Mesothelial cell of epicardium (in vitro differentiated cells): Measurements from ENCODE around the gene ELN. TPM values are rescaled to one million over a fixed set of nuclear protein-coding genes. Genes with fewer than 3 reads are reported as not detected.

Experiments used
- DNase-seq, 2 experiments: peaks; one replicate each; pipeline ENCODE4 v3.0.0; 2021; ENCODE audit warnings: low spot score in 2 of 2; ENCODE audit not compliant: unreplicated experiment in 2 of 2
- H3K27ac Mint-ChIP-seq: 2 replicates; pipeline ENCODE4 v1.8.0; 2021; ENCODE audit warnings: mixed read lengths
- H3K27me3 Mint-ChIP-seq: 2 replicates; pipeline ENCODE4 v1.8.0; 2021; ENCODE audit warnings: low read depth, mixed read lengths
- H3K36me3 Mint-ChIP-seq: 2 replicates; pipeline ENCODE4 v1.8.0; 2021; ENCODE audit warnings: mixed read lengths
- H3K4me1 Mint-ChIP-seq: 2 replicates; pipeline ENCODE4 v1.8.0; 2021; ENCODE audit warnings: mixed read lengths
- H3K4me3 Mint-ChIP-seq: 2 replicates; pipeline ENCODE4 v1.8.0; 2021; ENCODE audit warnings: mild to moderate bottlenecking, moderate library complexity, mixed read lengths
- H3K9me3 Mint-ChIP-seq: 2 replicates; pipeline ENCODE4 v1.8.0; 2021; ENCODE audit warnings: mixed read lengths
- CTCF ChIP-seq: fragments of 200-600 bp; sonication (generic); IDR thresholded peaks from one replicate; pipeline ENCODE4 v1.5.0; 2021; ENCODE audit warnings: antibody characterized with exemption; ENCODE audit not compliant: unreplicated experiment
- total RNA-seq: library from RNA; stranded (reverse); gene quantifications from 3 replicates; pipeline ENCODE4 v1.2.1, GENCODE V29; 2021

Gene ELN
- total RNA-seq, 1 donor from 2014 or later, result 32.9 TPM

GRCh38 chr7:74032191-74032490, 4.2 kb downstream of the ELN start:
- Mint-ChIP-seq H3K9me3 (no peaks in the 10 kb centered on the region), H3K36me3 (no peaks in the 10 kb centered on the region), H3K4me1 (peaks cover 33% of the 10 kb centered on the region), H3K27me3 (no peaks in the 10 kb centered on the region), H3K27ac (peak overlapping the region; percentile 26), H3K4me3 (no peak overlapping the region)
- no peak for TF ChIP-seq CTCF
- DNase-seq, result no peak

DNA sequence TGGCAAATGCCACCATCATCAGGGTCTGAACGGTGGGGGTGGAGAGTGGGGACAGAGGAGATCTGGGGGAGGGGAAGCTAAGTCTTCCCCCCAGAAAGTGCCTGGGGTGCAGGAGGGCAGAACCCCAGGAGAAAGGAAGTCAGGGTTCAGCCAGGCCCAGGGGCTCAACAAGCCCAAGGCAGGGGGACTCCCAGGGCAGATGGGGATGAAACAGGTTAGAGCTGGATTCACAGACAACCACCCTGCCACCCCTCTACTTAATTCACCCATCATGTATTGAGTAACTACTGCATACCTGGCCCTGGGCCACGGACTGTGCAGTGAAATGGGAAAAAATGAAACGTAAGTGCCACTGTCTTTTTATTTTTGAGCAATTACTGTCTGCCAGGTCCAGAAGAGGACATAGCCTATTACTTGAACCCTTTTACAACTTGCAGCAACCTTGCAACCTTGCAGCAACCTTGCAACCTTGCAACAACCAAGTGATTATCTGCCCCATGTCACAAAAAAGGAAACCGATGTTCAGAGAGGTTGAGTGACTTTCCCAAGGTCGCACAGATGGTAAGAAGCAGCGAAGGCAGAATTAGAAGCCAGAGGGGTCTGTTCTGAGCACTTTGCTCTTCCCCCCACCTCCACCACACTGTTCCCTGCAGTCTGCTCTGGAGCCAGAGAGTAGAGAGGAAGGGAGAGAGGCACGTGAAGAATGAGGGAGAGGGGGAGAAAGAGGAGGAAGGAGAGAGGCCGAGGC, 4.8 kb downstream of the ELN start:
- H3K27ac Mint-ChIP-seq, result no peak overlapping the region
- DNase-seq, result no peak
- H3K27me3 Mint-ChIP-seq, result no peaks in the 10 kb centered on the region
- peaks cover 29% of the 10 kb centered on the region for H3K4me1 Mint-ChIP-seq
- H3K4me3 Mint-ChIP-seq, result no peak overlapping the region
- H3K9me3 Mint-ChIP-seq, result no peaks in the 10 kb centered on the region
- no peak for TF ChIP-seq CTCF
- H3K36me3 Mint-ChIP-seq, result no peaks in the 10 kb centered on the region

- Mint-ChIP-seq H3K9me3 (no peaks in the 10 kb centered on the region), H3K27ac (peak overlapping the region; percentile 34), H3K36me3 (no peaks in the 10 kb centered on the region), H3K4me3 (no peak overlapping the region), H3K4me1 (peaks cover 29% of the 10 kb centered on the region), H3K27me3 (no peaks in the 10 kb centered on the region)
- no peak for DNase-seq
- no peak for TF ChIP-seq CTCF
Observed at GRCh38 chr7:74033372-74034311, 5.7 kb downstream of the ELN start.

DNA sequence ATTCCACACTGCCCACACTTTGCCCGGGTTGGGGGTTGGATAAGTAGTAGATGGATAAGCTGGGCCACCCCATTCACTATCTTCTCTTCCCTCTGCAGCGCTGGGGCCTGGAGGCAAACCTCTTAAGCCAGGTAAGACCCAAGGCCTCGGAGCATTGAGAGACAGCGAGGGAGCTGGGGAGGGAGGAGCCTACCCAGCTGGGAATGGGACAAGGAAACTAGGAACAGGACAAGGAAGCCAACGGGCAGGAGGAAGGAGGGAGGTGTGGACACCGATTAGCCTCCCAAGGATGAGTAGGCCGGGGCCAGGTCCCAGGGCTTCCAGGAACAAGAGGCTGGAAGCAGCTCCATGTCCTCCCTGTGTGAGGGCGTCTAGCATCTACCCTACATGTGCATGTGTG, 9.6 kb downstream of the ELN start:
- Mint-ChIP-seq H3K27ac (no peak overlapping the region), H3K9me3 (no peaks in the 10 kb centered on the region), H3K4me3 (no peak overlapping the region), H3K27me3 (no peaks in the 10 kb centered on the region), H3K4me1 (peaks cover 20% of the 10 kb centered on the region), H3K36me3 (no peaks in the 10 kb centered on the region)
- no peak for DNase-seq
- no peak for TF ChIP-seq CTCF

- H3K27ac Mint-ChIP-seq, result no peak overlapping the region
- no peaks in the 10 kb centered on the region for H3K36me3 Mint-ChIP-seq
- no peak for DNase-seq
- no peaks in the 10 kb centered on the region for H3K27me3 Mint-ChIP-seq
- no peak overlapping the region for H3K4me3 Mint-ChIP-seq
- H3K4me1 Mint-ChIP-seq, result peaks cover 22% of the 10 kb centered on the region
- no peaks in the 10 kb centered on the region for H3K9me3 Mint-ChIP-seq
- TF ChIP-seq CTCF, result no peak
Observed at GRCh38 chr7:74038194-74038961, 10.4 kb downstream of the ELN start.
